ENCODE measurements around the gene NGRN. TPM values are rescaled to one million over a fixed set of nuclear protein-coding genes. Genes with fewer than 3 reads are reported as not detected.

NGRN gene
- polyA plus RNA-seq, 1 donor from 2014 or later: 466 TPM

GRCh38 chr15:90230610-90231009, 34.9 kb upstream of the NGRN start:
- no peaks in the 10 kb centered on the region for H3K36me3 ChIP-seq (ENCODE audit: insufficient read depth, low read length)
- no peaks in the 10 kb centered on the region for H3K9me3 ChIP-seq (ENCODE audit: low read length)
- H2AFZ ChIP-seq (ENCODE audit: low read depth, low read length): no peak overlapping the region
- H3K79me2 ChIP-seq (replicated peaks; ENCODE audit: insufficient read depth, low read length): no peaks in the 10 kb centered on the region
- no peaks in the 10 kb centered on the region for H3F3A ChIP-seq (ENCODE audit: insufficient read depth, low read length, poor library complexity, severe bottlenecking)
- no peak overlapping the region for H3K27ac ChIP-seq (ENCODE audit: low read length)
- H3K9ac ChIP-seq (ENCODE audit: low read length): no peak overlapping the region
- TF ChIP-seq MXI1 (conservative IDR thresholded peaks at IDR 0.05; ENCODE audit: poor library complexity, severe bottlenecking): no peak
- TF ChIP-seq REST (IDR thresholded peaks at IDR 0.05; ENCODE audit: borderline replicate concordance): no peak
- no peak for TF ChIP-seq EZH2 (IDR thresholded peaks at IDR 0.05; ENCODE audit: borderline replicate concordance, insufficient read depth, low read length, poor library complexity, severe bottlenecking)
- TF ChIP-seq SMC3 (conservative IDR thresholded peaks at IDR 0.05; ENCODE audit: poor library complexity): no peak
- no peak for TF ChIP-seq EP300 (conservative IDR thresholded peaks at IDR 0.05; ENCODE audit: poor library complexity, severe bottlenecking)
- TF ChIP-seq CTCF (IDR thresholded peaks at IDR 0.05; ENCODE audit: poor library complexity, severe bottlenecking): no peak
- TF ChIP-seq POLR2AphosphoS5 (IDR thresholded peaks at IDR 0.05): no peak
- no peak for TF ChIP-seq TAF1 (IDR thresholded peaks at IDR 0.05; ENCODE audit: low read depth)
- TF ChIP-seq RAD21 (conservative IDR thresholded peaks at IDR 0.05): no peak
- H4K20me1 ChIP-seq (ENCODE audit: insufficient read depth): no peaks in the 10 kb centered on the region
- H3K4me3 ChIP-seq (ENCODE audit: low read length): no peak overlapping the region
- no peak overlapping the region for H3K4me2 ChIP-seq (ENCODE audit: low read length)
- no peaks in the 10 kb centered on the region for H3K27me3 ChIP-seq (ENCODE audit: insufficient read depth, low read depth, low read length)
- no peaks in the 10 kb centered on the region for H3K9me2 ChIP-seq (ENCODE audit: insufficient read depth, low read length)

GRCh38 chr15:90231028-90232017, 34.1 kb upstream of the NGRN start:
- H3K4me2 ChIP-seq (ENCODE audit: low read length): no peak overlapping the region

More at GRCh38 chr15:90231028-90232017, 34.1 kb upstream of the NGRN start:
- H3K27ac ChIP-seq (ENCODE audit: low read length): no peak overlapping the region
- H3K36me3 ChIP-seq (ENCODE audit: insufficient read depth, low read length): no peaks in the 10 kb centered on the region
- no peaks in the 10 kb centered on the region for H3K27me3 ChIP-seq (ENCODE audit: insufficient read depth, low read depth, low read length)
- H3K79me2 ChIP-seq (replicated peaks; ENCODE audit: insufficient read depth, low read length): no peaks in the 10 kb centered on the region
- TF ChIP-seq REST (IDR thresholded peaks at IDR 0.05; ENCODE audit: borderline replicate concordance): no peak
- no peak for TF ChIP-seq POLR2AphosphoS5 (IDR thresholded peaks at IDR 0.05)
- H3K9me3 ChIP-seq (ENCODE audit: low read length): no peaks in the 10 kb centered on the region
- no peak overlapping the region for H2AFZ ChIP-seq (ENCODE audit: low read depth, low read length)
- H3K9me2 ChIP-seq (ENCODE audit: insufficient read depth, low read length): no peaks in the 10 kb centered on the region
- no peak overlapping the region for H3K9ac ChIP-seq (ENCODE audit: low read length)
- no peak overlapping the region for H3K4me3 ChIP-seq (ENCODE audit: low read length)
- H4K20me1 ChIP-seq (ENCODE audit: insufficient read depth): no peaks in the 10 kb centered on the region
- no peaks in the 10 kb centered on the region for H3F3A ChIP-seq (ENCODE audit: insufficient read depth, low read length, poor library complexity, severe bottlenecking)
